Mucosa of rectum (tissue), 2 donors: Measurements from ENCODE around the gene TMEM225B.
"Not testable (repeated sequence)": the region's sequence is repeated elsewhere in the genome, so short reads cannot be mapped to it uniquely, and the experiment has no call there.

Experiments
- H3K27ac ChIP-seq, 2 donors: one replicate each; pipeline ENCODE4 v1.7.0; 2013; ENCODE audit warnings: inconsistent platforms in 2 of 2, low read depth in 2 of 2, low read length in 2 of 2
- H3K27me3 ChIP-seq, 2 donors: one replicate each; pipeline ENCODE4 v1.7.0; 2013; ENCODE audit warnings: low read length in 2 of 2; ENCODE audit not compliant: control insufficient read depth in 2 of 2, insufficient read depth in 2 of 2
- H3K36me3 ChIP-seq, 2 donors: one replicate each; pipeline ENCODE4 v1.7.0; 2013; ENCODE audit warnings: low read length in 2 of 2; ENCODE audit not compliant: control insufficient read depth in 2 of 2, insufficient read depth in 2 of 2
- H3K4me1 ChIP-seq, 2 donors: one replicate each; pipeline ENCODE4 v1.7.0; 2013; ENCODE audit warnings: low read length in 2 of 2, mild to moderate bottlenecking in 1 of 2; ENCODE audit not compliant: control insufficient read depth in 2 of 2, insufficient read depth in 2 of 2
- H3K4me3 ChIP-seq, 2 donors: one replicate each; pipeline ENCODE4 v1.7.0; 2013; ENCODE audit warnings: low read length in 2 of 2
- H3K9ac ChIP-seq, 2 donors: one replicate each; pipeline ENCODE4 v1.7.0; 2013; ENCODE audit warnings: low read length in 2 of 2, low read depth in 1 of 2, mild to moderate bottlenecking in 1 of 2
- H3K9me3 ChIP-seq, 2 donors: one replicate each; pipeline ENCODE4 v1.7.0; 2013; ENCODE audit warnings: low read length in 2 of 2; ENCODE audit not compliant: control insufficient read depth in 2 of 2
- donor health status: healthy.
- donor health status: Normal muscosa, but diverticular disease.

TMEM225B gene

DNA sequence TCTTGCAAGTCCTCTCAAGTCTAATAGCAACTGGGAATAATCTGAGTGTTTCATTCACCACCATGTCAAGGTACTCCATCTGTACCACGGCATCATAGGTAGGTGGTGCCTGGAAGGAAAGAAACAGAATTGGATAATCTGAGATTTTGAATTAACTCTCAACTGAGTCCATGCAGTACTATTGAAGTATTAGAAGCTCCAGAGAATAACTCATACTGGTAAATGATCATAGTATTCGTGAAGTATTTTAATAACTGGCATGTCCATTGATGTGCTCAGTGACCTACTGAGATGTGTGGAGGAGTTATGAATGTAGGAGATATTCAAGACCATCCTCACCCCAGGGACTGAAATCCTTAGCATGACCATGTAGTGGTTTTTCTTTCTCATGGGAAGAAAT is 54.6 kb downstream of the TMEM225B start:
- H3K4me1 ChIP-seq: no peaks in the 10 kb centered on the region
- no peak overlapping the region for H3K27ac ChIP-seq
- H3K9me3 ChIP-seq: no peaks in the 10 kb centered on the region

DNA sequence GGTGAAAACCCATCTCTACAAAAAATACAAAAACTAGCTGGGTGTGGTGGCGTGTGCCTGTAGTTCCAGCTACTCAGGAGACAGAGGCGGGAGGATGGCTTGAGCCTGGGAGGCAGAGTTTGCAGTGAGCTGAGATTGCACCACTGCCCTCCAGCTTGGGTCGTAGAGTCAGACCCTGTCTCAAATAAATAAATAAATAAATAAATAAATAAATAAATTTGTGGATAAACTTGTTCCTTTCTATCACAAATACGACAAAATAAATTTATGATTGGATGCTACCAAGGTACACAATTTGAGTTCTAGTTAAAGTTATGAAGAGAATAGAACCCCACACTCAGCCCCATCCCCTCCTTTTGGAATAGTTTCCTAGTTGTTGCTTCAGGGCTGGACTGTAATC is 55.2 kb downstream of the TMEM225B start:
- H3K27ac ChIP-seq, H3K4me1 ChIP-seq, H3K9me3 ChIP-seq, H3K4me3 ChIP-seq, H3K27me3 ChIP-seq, H3K9ac ChIP-seq: not testable (repeated sequence)
- H3K36me3 ChIP-seq: peaks cover 6 to 13% of the 10 kb centered on the region in 2 donors

More for the DNA sequence above, 54.6 kb downstream of the TMEM225B start:
- Histone ChIP-seq H3K9ac (no peak overlapping the region), H3K27me3 (no peaks in the 10 kb centered on the region), H3K4me3 (no peak overlapping the region), H3K36me3 (peaks cover 10 to 13% of the 10 kb centered on the region in 2 donors)

- Histone ChIP-seq H3K36me3 (peaks cover 6 to 12% of the 10 kb centered on the region in 2 donors), H3K27ac (no peak overlapping the region), H3K27me3 (no peaks in the 10 kb centered on the region), H3K4me3 (no peak overlapping the region), H3K9me3 (no peaks in the 10 kb centered on the region), H3K4me1 (no peaks in the 10 kb centered on the region), H3K9ac (no peak overlapping the region)
Measured at GRCh38 chr7:99653754-99654153, 55.7 kb downstream of the TMEM225B start.

DNA sequence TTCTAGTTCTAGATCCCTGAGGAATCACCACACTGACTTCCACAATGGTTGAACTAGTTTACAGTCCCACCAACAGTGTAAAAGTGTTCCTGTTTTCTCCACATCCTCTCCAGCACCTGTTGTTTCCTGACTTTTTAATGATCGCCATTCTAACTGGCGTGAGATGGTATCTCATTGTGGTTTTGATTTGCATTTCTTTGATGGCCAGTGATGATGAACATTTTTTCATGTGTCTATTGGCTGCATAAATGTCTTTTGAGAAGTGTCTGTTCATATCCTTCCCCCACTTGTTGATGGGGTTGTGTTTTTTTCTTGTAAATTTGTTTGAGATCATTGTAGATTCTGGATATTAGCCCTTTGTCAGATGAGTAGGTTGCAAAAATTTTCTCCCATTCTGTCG is 56.6 kb downstream of the TMEM225B start:
- not testable (repeated sequence) for H3K4me3 ChIP-seq, H3K27me3 ChIP-seq, H3K4me1 ChIP-seq, H3K27ac ChIP-seq, H3K36me3 ChIP-seq, H3K9ac ChIP-seq, H3K9me3 ChIP-seq

GRCh38 chr7:99657879-99658278 is 59.8 kb downstream of the TMEM225B start:
- not testable (repeated sequence) for H3K27ac ChIP-seq, H3K9me3 ChIP-seq, H3K4me1 ChIP-seq, H3K9ac ChIP-seq, H3K4me3 ChIP-seq, H3K27me3 ChIP-seq
- peaks cover 24 to 25% of the 10 kb centered on the region in 2 donors for H3K36me3 ChIP-seq
